Effector memory CD4-positive, alpha-beta T cell (primary cell): ENCODE results near the gene DBH.

Source experiments
- DNase-seq, 3 donors: peaks; one replicate each; pipeline ENCODE4 v3.0.0-alpha.2; 2020
- H3K27ac ChIP-seq: 2 replicates; pipeline ENCODE4 v1.7.0; 2013; ENCODE audit warnings: mild to moderate bottlenecking, low read length, moderate library complexity; ENCODE audit not compliant: insufficient read depth, poor library complexity, severe bottlenecking
- H3K27me3 ChIP-seq: replicated peaks from 2 replicates; pipeline ENCODE4 v1.7.0; 2013; ENCODE audit warnings: mild to moderate bottlenecking, low read length; ENCODE audit not compliant: insufficient read depth, control insufficient read depth, poor library complexity, severe bottlenecking
- H3K36me3 ChIP-seq: 2 replicates; pipeline ENCODE4 v1.7.0; 2013; ENCODE audit warnings: mild to moderate bottlenecking, low read length, moderate library complexity; ENCODE audit not compliant: control insufficient read depth, insufficient read depth
- H3K4me1 ChIP-seq: 2 replicates; pipeline ENCODE4 v1.7.0; 2013; ENCODE audit warnings: low read length, mild to moderate bottlenecking; ENCODE audit not compliant: control insufficient read depth, insufficient read depth, poor library complexity, severe bottlenecking
- H3K4me3 ChIP-seq: 2 replicates; pipeline ENCODE4 v1.7.0; 2013; ENCODE audit warnings: low read length, low read depth, mild to moderate bottlenecking; ENCODE audit not compliant: insufficient read depth, poor library complexity, severe bottlenecking
- H3K9me3 ChIP-seq: 2 replicates; pipeline ENCODE4 v1.7.0; 2013; ENCODE audit warnings: mild to moderate bottlenecking, low read length, moderate library complexity; ENCODE audit not compliant: control insufficient read depth
- total RNA-seq, 3 donors: gene quantifications; one replicate each; lab custom pipeline; 2026; lab: John Stamatoyannopoulos, UW

Gene DBH
- total RNA-seq: 0 to 0.17 (median 0.09) reads per million in 3 donors

DNA sequence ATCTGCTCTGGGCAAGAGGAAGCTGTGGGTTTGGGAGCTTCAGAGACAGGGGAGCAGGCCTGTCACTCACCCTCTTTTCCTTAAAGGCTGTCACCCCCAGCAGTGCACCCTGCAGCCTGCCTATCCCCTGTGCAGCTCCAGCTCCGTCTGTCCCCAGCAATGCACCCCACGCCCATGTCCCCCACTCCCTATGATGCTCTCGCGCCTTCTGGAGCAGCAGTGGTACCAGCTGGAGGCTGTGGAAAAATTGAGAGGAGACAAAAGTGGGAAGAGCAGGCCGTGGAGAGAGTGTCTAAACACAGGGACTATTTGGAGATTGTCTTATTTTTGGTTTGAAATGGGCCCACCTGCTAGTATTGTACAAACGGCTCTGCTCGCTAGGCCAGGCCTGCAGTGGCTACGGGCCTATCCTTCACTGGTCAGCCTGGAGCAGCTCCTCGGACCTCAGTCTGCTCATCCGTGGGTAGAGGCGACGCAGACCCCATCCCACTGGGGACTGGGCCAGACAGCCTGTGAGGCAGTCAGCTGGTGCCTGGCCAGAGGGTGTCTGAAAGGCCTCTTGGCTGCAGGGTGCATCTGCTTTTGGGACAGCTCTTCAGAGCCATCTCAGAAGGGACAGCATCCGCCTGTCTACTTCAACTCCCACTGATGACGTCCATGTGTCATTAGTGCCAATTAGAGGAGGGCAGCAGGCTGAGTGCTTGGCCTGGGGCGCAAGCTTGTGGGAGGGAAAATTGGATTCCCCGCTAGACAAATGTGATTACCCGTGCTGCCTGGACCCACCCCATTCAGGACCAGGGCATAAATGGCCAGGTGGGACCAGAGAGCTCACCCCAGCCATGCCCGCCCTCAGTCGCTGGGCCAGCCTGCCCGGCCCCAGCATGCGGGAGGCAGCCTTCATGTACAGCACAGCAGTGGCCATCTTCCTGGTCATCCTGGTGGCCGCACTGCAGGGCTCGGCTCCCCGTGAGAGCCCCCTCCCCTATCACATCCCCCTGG lies at the start of gene DBH:
Gene DBH, plus strand, starts transcription at position 831 of the 999 bp plus-strand sequence. Its CDS starts 9 bp downstream, at position 840.
- Histone ChIP-seq H3K36me3 (no peaks in the 10 kb centered on the region), H3K27ac (no peak within 1 kb of the TSS), H3K4me3 (no peak within 1 kb of the TSS), H3K27me3 (no peaks in the 10 kb centered on the region), H3K4me1 (no peaks in the 10 kb centered on the region), H3K9me3 (no peaks in the 10 kb centered on the region)
- no peak for DNase-seq

GRCh38 chr9:133587051-133587450 lies 49.1 kb upstream of the DBH start:
- H3K4me1 ChIP-seq: no peaks in the 10 kb centered on the region
- H3K9me3 ChIP-seq: no peaks in the 10 kb centered on the region
- no peak for DNase-seq
- peaks cover 17% of the 10 kb centered on the region for H3K27me3 ChIP-seq
- H3K36me3 ChIP-seq: no peaks in the 10 kb centered on the region
- no peak overlapping the region for H3K4me3 ChIP-seq
- no peak overlapping the region for H3K27ac ChIP-seq

DNA sequence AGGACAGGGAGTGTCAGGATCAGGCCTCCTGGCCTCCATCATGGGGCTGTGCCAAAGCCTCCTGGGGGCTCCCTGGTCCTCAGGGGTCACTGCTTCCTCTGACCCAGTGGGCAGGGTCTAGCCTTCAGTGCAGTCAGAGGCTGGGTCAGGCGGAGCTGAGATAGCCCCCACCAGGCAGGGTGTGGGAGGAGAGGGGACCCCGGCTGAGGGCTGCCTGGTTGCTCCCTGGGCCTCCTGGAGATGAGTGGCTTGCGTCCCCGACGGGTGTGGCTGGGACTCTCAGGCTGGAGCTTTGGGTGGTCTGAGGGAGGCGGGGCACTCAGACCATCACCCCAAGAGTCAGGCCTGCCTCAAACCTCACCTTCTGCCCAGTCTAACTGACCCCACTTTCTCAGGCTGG lies 48.7 kb upstream of the DBH start:
- Histone ChIP-seq H3K4me3 (no peak overlapping the region), H3K4me1 (no peaks in the 10 kb centered on the region), H3K27me3 (peaks cover 17% of the 10 kb centered on the region), H3K36me3 (no peaks in the 10 kb centered on the region), H3K9me3 (no peaks in the 10 kb centered on the region), H3K27ac (no peak overlapping the region)
- DNase-seq: no peak

- no peaks in the 10 kb centered on the region for H3K9me3 ChIP-seq
- H3K27me3 ChIP-seq: peaks cover 17% of the 10 kb centered on the region
- peak in 2 of 3 donors; percentile 7 to 23 for DNase-seq
- no peaks in the 10 kb centered on the region for H3K4me1 ChIP-seq
- no peak overlapping the region for H3K27ac ChIP-seq
- no peaks in the 10 kb centered on the region for H3K36me3 ChIP-seq
- H3K4me3 ChIP-seq: no peak overlapping the region
Measured at GRCh38 chr9:133589454-133590227, 46.5 kb upstream of the DBH start.

GRCh38 chr9:133590231-133590855 lies 45.8 kb upstream of the DBH start:
- Histone ChIP-seq H3K9me3 (no peaks in the 10 kb centered on the region), H3K27me3 (peaks cover 10% of the 10 kb centered on the region), H3K4me3 (no peak overlapping the region), H3K27ac (no peak overlapping the region), H3K4me1 (no peaks in the 10 kb centered on the region), H3K36me3 (no peaks in the 10 kb centered on the region)
- no peak for DNase-seq

GRCh38 chr9:133591116-133591910 lies 44.9 kb upstream of the DBH start:
- DNase-seq: no peak
- Histone ChIP-seq H3K36me3 (no peaks in the 10 kb centered on the region), H3K4me3 (no peak overlapping the region), H3K27me3 (peaks cover under 1% of the 10 kb centered on the region), H3K27ac (no peak overlapping the region), H3K9me3 (no peaks in the 10 kb centered on the region), H3K4me1 (no peaks in the 10 kb centered on the region)

- H3K27ac ChIP-seq: no peak overlapping the region
- peaks cover under 1% of the 10 kb centered on the region for H3K9me3 ChIP-seq
- no peak overlapping the region for H3K4me3 ChIP-seq
- H3K27me3 ChIP-seq: no peaks in the 10 kb centered on the region
- no peaks in the 10 kb centered on the region for H3K36me3 ChIP-seq
- DNase-seq: no peak
- no peaks in the 10 kb centered on the region for H3K4me1 ChIP-seq
Measured at GRCh38 chr9:133591985-133592384, 44.2 kb upstream of the DBH start.

- no peak for DNase-seq
- no peak overlapping the region for H3K4me3 ChIP-seq
- peaks cover 7% of the 10 kb centered on the region for H3K9me3 ChIP-seq
- no peaks in the 10 kb centered on the region for H3K4me1 ChIP-seq
- no peaks in the 10 kb centered on the region for H3K36me3 ChIP-seq
- H3K27me3 ChIP-seq: no peaks in the 10 kb centered on the region
- no peak overlapping the region for H3K27ac ChIP-seq
Measured at GRCh38 chr9:133592731-133593409, 43.3 kb upstream of the DBH start.
